ENCODE data around the gene CCR3.

Gene CCR3

DNA sequence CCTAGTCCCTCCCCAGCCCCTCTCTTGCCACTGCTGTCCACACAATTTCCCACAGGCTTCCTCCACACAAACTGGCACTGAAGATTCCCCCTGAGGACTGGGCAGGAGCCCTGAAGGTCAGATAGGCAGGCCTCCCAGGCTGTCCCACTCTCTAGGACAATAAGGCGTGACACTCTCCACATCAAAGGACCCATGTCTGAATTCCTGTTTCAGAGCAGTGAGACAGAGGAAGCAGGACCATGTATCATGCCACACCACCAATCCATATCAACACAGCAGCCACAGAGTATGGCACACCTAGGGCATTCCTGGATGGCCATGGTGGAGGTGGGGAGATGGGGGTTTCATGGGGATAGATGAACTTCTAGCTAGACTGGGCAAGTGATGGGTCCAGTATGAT lies 20.3 kb upstream of the CCR3 start:
- no peak for DNase-seq

DNA sequence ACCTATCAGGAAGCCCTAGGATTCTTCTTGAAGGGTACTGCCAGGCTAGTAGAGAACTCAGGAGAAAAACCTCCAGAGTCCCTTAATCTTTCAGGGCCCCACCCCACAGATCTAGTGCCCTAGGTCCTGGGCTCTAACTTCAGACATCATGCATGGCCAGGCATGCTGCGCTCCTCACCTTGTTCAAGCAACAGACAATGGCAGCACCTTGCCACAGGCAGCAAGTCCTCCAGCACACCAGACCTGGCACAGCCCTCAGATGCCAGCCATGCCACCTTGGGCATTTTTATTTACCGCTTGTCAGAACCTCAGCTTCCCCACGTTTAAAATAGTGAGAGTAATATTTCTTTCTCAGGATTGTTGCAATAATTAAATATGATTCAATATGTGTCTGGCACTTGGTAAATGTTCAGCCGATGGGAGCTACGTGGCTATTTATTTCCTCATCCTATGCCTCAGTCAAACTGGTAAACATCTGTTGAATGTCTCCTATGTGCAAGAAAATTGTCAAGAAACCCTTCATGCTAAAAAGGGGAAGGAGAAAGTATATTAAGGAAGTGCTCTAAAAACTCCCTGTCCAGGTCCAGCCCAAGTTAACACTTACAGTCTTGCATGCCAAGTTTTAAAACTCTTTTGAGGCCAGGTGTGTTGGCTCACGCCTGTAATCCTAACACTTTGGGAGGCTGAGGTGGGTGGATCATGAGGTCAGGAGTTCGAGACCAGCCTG lies 19.7 kb upstream of the CCR3 start:
- DNase-seq = no peak

DNA sequence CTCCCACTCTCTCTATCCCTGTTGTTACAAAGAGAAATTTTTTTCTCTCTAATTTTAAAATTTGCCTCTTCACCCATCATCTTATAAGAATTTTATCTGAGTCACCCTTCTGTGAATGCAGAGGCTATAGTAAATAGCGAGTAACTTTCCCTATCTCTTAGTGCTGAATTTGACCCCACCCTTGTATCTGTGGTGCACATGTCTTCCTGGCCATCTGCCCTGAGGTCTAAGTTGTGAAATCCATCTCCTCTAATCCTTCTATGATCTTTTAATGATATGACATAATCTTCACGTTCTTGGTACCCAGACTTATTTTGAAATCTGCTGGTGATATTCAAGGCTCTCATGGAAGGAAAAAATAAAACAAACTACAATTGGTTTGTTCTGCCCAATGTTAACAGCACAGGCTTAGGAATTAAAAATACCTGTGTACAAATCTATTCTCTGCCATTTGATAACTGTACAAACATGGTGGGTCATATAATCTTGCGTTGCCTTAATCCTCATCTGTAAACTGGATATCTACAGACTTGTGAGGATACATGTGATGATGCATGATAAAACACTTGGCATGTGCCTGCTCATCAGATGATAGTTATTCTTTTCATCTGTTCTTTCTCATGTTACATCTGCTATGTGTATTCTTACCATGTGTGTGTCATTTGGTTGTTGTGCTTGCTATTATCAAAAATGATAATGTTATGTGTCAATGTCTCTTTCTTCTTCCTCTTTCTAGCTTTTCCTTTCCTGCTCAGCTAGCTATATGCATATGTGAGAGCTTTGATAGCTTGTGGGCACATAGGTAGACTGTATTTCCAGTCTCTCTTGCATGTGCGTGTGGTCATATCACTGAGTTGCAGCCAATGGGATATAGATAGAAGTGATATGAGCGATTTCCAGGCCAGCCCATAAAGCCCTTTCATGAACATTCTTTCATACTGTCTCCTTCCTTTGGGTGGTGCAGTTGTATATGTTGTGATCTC lies 13.7 kb upstream of the CCR3 start:
- DNase-seq = no peak

DNA sequence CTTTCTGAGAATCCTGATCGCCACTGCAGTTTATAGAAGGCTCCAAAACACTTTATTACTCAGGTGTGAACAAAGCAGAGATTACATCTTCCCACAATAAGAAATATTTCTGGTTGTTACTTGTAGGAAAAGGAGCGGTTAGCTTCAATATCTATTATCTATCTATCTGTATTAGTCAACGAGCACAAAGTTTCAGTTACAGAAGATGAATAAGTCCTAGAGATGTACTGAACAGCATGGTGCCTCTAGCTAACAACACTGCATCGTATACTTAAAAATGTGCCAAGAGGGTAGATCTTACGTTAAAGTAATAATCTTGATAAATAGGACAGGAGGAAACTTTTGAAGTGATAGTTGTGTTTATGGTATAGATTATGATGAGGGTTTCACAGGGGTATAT lies 10.9 kb upstream of the CCR3 start:
- no peak for DNase-seq

DNA sequence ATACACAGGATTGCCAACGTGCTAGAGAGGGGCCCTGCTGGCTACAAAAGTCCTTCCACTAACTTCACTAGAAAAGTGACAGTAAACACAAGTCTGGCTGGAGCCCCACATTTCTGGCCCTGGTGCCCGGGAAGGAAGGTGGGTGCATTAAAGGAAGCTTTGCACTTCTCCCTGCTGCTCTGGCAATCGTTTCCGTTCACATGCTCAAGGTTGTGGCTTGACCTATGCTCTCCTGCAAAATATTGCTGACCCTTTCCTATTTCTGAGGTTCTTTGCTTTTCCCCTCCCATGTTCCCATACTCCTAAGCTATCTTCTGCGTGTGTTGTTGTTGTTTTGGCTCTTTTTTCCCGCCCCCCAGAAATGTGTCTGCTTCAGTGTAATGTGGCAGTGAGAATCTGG lies 9.1 kb upstream of the CCR3 start:
- DNase-seq = no peak

DNA sequence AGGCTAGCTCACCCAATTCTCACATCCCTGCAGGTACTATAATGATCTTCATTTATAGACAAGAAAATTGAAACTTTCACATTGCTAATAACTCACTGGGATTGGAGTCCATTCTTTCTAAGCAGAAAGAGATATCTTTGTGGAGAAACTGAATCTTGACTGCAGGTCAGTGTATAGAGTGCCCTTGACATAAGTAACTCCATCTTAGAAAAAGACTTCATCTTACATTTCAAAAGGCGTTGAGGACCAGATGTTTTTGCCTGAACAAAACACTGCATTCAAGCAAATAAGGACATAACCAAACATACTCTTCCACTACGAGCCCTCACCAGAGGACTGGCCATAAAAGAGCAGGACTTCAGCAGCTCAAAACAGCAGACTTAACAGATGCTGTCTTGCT lies 6.8 kb upstream of the CCR3 start:
- no peak for DNase-seq

DNA sequence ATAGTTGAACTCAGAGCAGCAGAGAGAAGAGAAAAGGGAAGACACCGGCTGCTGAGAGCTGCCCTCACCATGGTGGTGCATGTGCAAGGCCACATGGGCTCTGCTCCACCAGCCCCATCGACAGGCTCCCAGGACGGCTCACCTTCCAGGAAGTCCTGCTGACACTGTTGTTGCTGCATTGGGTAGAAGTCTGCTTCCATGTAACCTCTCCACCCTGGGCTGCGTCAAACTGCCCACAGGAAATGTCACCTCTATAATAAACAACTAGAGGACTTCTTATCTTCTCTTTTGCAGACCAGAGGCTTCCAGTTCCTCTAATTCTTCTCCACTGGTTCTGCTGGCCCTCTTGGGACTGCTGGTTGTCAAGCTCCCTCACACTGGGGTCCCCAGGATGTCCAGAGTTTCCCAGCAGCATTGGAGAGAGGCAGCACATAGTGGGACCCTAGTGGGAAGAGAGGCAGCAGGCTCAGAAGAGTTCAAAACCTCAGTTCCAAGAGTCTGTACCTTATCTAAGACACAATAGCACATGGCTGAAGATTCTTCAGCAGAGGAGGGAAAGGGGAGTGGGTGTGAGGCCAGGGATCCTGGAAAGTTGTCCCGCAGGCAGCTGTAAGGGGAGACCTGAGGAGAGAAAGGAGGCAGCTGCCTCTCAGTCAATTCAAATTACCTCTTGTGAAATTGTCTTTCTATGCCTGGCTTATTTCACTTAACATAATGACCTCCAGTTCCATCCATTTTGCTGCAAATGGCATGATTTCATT lies 5.8 kb upstream of the CCR3 start:
- no peak for DNase-seq

DNA sequence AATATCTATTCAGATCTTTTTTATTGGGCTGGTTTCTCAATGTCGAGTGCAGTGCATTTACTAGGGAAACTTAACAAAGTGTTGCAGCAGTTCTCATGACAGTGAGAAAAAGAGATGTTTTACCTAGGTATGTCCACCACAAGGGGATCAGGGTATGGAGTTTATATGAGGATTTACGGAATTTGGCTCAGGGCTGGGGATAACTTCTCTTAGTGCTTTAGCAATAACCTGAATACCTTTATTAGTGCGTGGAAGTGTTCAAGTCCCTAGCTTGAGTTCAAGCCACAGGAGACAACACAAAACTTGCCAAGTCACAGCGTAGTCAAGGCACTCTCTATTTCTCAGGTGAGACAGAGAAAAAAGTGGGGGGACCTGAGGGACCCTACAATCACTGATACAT lies 3.9 kb upstream of the CCR3 start:
- no peak for DNase-seq

DNA sequence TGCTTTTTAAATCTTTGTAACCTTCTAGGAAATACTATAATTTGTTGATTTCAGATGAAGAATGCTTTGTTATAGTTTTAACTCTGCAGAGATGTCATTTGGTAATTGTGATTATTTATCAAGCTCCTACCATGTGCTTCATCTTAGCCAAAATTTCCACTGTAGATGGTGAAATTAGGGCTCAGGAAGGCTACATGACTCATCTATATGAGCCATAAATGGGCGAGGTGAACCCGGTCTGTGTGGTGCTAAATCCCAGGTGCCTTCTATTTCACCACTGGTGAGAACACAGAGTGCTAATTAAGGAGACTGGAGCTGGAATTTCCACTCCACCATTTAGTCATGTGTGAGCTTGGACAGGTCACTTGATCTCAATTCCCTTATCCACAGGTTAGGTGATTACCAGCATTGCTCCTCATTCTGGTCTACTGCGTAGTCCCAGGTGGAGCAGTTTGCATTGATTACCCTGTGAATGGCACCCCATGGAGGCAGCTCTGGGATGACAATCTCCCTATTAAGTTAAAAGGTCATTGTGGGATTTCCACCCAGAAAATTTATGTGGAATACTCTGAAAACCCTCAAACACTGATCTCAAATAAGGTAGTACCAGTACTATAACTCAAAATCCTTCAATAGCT lies 2.8 kb upstream of the CCR3 start:
- no peak for DNase-seq

DNA sequence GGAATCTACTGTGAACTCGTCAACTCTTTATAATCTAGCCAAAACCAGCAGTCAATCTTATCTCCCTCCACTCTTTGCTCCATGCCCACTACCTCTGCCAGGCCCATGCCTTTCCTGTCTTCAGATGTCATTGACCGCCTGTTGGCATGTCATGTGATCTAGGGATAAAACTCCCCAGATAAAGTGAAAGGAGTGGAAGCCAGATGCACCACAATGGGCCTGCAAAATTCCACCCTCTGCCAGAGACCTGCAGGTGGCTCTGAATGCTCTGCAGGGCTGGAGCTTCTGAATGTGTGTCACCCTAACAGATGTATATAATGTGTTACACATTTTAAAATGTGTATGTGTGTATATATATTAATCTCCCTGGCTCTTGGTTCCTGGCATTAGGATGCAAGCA lies 2.3 kb upstream of the CCR3 start:
- DNase-seq = no peak

DNA sequence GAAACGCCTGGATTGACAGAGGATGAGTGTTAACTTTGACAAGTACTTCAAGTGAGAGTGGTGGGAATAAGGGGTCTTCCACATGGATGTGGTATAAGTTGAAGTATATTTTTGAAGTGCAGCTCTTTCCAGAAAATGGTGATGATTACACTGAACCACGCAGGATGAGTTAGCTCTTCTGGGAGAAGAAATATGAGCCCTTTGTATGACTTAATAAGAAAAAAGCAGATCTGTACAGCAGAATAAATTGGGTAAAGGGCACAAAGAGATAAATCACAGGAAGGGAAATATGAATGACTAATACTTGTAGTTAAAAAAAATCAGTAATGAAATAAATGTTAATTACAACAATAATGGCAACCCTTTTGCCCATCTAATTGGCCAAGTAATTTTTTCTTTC lies 1.3 kb downstream of the CCR3 start:
- no peak for DNase-seq

DNA sequence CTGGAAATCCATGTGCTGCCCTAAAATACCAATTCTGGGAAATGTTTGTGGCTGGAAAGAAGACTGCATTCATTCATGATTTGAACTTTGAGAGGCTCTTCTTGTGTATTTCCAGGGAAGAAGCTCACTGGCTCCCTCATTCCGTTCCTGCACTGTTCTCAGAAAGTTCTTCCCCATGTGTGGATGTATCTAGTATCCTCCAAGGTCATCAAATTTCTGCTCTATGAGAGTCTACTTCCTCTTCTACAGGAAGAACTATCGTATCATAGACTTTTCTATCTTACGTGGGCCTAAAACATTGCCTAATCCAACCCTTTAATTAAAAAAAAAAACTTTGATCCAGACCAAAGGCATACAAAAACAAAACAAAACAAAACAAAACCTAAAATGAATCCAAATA lies 2.9 kb downstream of the CCR3 start:
- DNase-seq = no peak

DNA sequence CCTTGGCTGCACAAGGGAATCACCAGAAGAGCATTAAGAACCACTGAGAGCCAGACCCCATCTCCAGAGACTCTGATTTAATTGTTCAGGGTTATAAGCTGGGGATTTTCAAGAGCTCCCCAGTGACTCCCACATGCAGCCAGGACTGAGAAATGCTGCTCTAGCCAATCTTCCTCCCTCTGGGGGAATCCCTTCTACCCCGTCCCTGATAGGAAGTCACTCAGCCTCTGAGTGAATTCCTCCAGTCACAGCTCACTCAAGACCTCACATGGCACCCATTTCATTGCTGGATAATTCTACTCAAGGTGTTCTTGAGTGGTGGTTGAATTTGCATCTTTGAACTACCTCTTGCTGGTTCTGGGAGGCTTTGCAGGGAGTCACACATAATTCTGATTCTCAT lies 10.7 kb downstream of the CCR3 start:
- DNase-seq = no peak

DNA sequence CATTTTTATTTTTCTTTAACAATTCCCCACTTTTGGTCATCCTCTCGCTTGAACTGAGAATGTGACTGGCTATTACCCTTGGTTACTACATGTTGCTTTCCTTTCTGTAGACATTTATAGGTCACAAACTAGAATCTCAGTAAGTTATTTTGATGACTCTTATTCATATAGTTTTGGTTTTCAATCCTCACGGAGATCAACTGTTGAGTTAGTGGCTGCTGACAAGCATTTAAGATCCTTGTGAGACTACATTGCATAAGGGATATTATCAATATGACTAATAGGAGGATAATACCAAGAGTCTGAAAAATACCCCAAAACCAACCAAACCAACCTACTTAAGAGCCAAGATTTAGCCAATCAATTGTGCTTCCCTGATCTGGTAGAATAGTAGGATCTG lies 16.3 kb downstream of the CCR3 start:
- DNase-seq = no peak

DNA sequence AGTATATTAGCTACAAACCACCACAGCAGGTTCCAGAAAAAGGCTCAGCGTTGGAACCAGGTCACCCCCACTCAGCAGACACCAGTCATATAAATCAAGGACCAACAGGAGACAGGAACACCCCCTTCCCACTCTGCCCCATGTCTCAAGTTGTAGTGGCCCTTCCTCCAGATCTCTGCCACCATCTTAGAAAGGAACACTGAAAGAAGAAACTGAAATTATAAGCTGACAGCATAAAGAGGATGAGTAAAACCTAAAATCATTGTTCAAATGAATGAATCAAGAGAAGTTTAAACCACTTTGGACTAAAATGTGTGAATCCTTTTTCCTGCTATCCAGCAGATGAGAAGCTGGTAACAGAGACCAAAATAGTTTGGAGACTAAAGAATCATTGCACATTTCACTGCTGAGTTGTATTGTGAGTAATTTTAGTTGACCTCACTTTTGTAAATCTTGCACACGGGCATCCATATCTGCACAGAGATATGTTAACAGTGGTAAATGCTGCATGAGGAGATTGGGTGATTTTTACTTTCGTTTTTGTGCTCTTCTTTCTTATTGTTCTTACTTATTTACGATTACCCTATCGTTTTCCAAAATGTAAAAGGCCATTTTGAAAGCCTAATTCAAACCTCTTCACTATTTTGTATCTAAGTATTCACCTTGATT lies 19.8 kb downstream of the CCR3 start:
- no peak for DNase-seq

DNA sequence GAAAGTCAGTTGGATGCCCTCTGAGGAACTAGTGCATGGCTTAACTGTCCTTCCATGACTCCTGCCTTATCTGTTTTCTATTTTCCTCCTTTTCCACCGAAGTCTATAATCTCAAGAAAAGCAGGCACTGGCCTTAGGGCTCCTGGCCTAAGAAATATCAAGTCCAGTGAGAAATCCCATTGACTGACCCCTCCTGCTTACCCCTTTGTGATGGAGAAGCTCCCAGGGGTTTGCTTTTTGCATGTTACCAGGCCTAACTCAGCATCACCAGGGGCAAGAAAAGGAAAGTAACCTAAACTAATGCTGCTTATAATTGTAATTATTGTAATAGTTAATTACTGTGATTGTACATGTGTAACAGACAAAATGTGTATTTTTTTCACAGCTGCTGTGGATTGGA lies 21.7 kb downstream of the CCR3 start:
- DNase-seq = no peak

DNA sequence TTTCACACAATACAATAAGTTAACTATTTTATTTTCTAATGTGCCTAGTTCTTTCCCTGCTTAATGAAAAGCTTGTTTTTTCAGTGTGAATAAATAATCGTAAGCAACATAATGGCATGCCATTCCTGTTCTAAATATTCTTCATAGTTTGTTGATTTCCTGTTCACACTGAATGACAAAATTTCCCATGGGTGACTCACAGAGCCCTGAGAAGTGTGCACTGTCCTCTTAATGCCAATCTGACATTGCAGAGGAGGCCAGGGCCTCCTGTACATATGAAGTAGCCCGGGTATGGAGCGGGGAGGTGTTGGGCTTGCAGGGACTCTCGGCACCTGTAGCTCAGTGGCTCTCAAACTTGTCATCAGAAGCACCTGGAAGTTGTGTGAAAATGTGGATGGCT lies 24.3 kb downstream of the CCR3 start:
- DNase-seq = no peak

DNA sequence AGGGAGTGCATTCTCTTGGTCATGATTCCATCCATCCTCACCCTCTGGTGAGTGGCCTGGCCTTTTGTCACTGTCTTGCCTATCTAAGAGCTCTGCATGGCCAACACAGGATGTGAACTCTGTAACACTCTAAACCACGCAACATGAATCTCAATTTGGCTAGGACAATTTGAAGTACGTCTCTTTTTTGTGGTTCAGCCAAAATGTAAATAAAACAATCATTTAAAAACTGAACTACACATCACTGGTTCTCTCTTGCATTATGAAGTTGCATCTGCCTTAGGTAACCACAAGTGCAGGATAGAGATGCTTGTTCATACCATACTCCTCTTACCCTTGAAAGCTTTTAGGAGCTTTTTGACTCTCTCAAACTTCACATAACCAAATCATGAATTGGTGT lies 27.3 kb downstream of the CCR3 start:
- no peak for DNase-seq

DNA sequence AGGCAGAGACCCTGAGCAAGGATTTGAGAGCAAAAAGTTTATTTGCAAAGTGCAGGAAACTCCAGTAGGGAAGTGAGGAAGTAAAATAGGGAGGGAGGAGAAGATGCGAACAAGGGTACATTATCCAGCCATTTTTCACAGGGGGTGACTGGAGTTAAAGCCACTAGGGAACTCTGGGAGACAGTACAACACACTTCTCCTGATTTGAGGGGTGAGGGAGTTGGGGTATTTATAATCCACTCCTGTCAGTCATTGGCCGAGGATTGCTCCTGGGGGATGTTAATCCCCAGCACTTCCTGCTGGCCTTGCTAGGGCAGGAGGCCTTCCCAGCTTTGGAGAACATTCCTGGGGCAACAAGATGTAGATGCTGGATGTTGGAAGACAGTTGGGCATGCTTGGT lies 28.2 kb downstream of the CCR3 start:
- no peak for DNase-seq

DNA sequence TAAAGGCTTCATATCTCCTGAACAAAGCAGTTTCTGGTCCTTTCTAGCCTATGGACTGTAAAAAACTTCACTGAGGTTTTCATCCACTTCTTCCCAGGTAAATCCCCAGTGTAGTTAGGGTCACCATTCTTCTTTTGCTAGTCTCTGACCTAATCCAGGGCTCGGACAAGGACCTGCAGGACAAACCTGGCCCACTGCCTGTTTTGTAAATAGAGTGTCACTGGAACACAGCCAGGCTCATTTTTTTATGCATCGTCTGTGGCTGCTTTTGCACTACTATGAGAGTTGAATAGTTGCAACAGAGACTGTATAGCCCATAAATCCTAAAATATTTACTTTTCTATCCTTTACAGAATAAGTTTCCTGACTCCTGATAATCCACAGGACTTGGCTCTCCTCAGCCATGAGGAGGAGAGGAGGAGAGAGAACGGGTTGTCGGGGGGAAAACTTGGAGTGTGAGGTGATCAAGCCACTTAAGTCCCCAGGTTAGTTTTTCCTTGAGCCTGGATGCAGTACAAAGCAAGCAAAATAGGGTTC lies 29.0 kb downstream of the CCR3 start:
- DNase-seq = no peak

DNA sequence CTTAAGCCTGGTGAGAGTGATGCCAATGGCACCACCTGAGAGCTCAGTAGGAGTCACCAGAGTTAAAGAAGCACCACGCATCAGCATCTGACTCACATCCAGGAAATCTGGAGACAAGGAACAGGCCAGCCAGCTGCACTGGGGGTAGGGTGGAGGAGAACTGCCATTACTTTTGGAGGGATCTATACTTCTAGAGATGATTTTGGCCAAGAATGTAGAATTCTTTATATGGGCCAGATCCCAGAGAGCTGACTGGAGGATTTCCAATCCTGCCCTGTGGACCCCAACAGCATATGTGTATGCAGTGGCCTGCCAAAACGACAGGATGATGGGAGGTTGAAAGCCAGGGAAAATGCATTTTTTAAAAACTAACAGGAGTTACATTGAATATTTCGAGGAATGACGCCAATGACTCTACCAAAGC lies 29.8 kb downstream of the CCR3 start:
- no peak for DNase-seq

DNA sequence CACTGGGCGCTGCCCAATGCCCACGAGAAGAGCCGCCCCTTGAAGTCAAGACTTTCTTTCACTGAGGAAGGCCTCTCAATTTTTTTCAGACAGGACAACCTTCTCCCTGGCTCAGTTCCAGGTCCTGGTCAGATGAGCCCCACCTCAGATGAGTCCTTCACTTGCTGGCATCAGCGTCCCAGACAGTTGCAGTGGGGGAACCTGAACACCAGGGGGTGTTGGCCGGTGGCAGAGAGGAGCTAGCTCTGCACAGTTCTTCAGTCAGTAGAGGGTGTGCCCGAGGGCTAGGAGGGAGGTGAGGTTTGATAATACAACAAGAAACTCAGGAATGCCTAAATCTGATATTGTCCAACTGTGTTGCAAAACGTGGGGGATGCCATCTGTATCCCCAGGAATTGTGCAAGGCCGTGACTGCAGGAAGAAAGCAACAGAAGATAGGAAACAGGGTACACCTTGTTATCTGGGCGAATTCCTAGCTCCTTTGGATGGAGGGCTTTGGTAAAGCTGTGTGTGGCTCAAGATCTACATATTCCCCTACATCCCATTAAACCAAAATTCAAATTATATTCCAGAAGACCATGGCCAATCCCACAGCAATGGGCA lies 34.3 kb downstream of the CCR3 start:
- peak; percentile 23 for DNase-seq

Measured in DMS53 (cell line).